OCI-LY1 (cell line): Measurements from ENCODE around the gene CUBN.

ENCODE experiments used
- H2AFZ ChIP-seq: fragments of 200-600 bp; sonication (generic), shearing (Covaris generic); 2 replicates; pipeline ENCODE4 v1.6.0; 2014; ENCODE audit warnings: antibody characterized with exemption, mild to moderate bottlenecking, low read length
- H3F3A ChIP-seq: fragments of 200-600 bp; sonication (generic), shearing (Covaris generic); 2 replicates; pipeline ENCODE4 v1.6.0; 2014; ENCODE audit warnings: mild to moderate bottlenecking, antibody characterized with exemption, low read length, moderate library complexity; ENCODE audit not compliant: insufficient read depth
- H3K27ac ChIP-seq: fragments of 200-600 bp; sonication (generic); 2 replicates; pipeline ENCODE4 v1.5.1; 2014; ENCODE audit warnings: low read length, mixed run types, mild to moderate bottlenecking, low read depth; ENCODE audit not compliant: poor library complexity, severe bottlenecking
- H3K27me3 ChIP-seq: fragments of 200-600 bp; sonication (generic); 2 replicates; pipeline ENCODE4 v1.6.0; 2014; ENCODE audit warnings: antibody characterized with exemption, mild to moderate bottlenecking, low read length, moderate library complexity; ENCODE audit not compliant: insufficient read depth
- H3K36me3 ChIP-seq: fragments of 200-600 bp; sonication (generic); 2 replicates; pipeline ENCODE4 v1.6.1; 2014; ENCODE audit warnings: mild to moderate bottlenecking, antibody characterized with exemption, low read length, moderate library complexity, mixed read lengths; ENCODE audit not compliant: insufficient read depth
- H3K4me1 ChIP-seq: fragments of 200-600 bp; sonication (generic); 2 replicates; pipeline ENCODE4 v1.5.1; 2014; ENCODE audit warnings: mild to moderate bottlenecking, low read length, moderate library complexity; ENCODE audit not compliant: insufficient read depth, severe bottlenecking
- H3K4me2 ChIP-seq: fragments of 200-600 bp; sonication (generic), shearing (Covaris generic); 2 replicates; pipeline ENCODE4 v1.6.1; 2014; ENCODE audit warnings: low read length
- H3K4me3 ChIP-seq: fragments of 200-600 bp; sonication (generic); 2 replicates; pipeline ENCODE4 v1.5.1; 2014; ENCODE audit warnings: low read length, low read depth, mild to moderate bottlenecking, mixed read lengths; ENCODE audit not compliant: poor library complexity, severe bottlenecking
- H3K79me2 ChIP-seq: fragments of 200-600 bp; shearing (Covaris generic); 2 replicates; pipeline ENCODE4 v1.6.1; 2016; ENCODE audit warnings: mixed run types, low read length, mixed read lengths; ENCODE audit not compliant: insufficient read depth
- H3K9ac ChIP-seq: fragments of 200-600 bp; sonication (generic), shearing (Covaris generic); 2 replicates; pipeline ENCODE4 v1.6.1; 2014; ENCODE audit warnings: mild to moderate bottlenecking, low read length, mixed read lengths
- H3K9me2 ChIP-seq: fragments of 200-600 bp; sonication (generic), shearing (Covaris generic); 2 replicates; pipeline ENCODE4 v1.6.1; 2014; ENCODE audit warnings: low read depth, mild to moderate bottlenecking, low read length, mixed read lengths
- H3K9me3 ChIP-seq: fragments of 200-600 bp; shearing (Covaris generic); 2 replicates; pipeline ENCODE4 v1.6.1; 2014; ENCODE audit warnings: low read length, mixed read lengths
- H4K20me1 ChIP-seq: fragments of 200-600 bp; sonication (generic), shearing (Covaris generic); 2 replicates; pipeline ENCODE4 v1.6.0; 2016; ENCODE audit warnings: mild to moderate bottlenecking, low read length; ENCODE audit not compliant: insufficient read depth
- EZH2 ChIP-seq: fragments of 200-600 bp; sonication (generic), shearing (Covaris generic); IDR thresholded peaks from 2 replicates; pipeline ENCODE4 v1.8.0; 2017; ENCODE audit warnings: borderline replicate concordance, mixed run types, mild to moderate bottlenecking, antibody characterized with exemption, low read length, moderate library complexity, mixed read lengths
- TF ChIP-seq, protein P1 (sequence below): fragments of 200-600 bp; sonication (generic), shearing (Covaris generic); IDR thresholded peaks from 2 replicates; pipeline ENCODE4 v1.5.1; 2017; ENCODE audit warnings: mild to moderate bottlenecking, antibody characterized with exemption, low read length, moderate library complexity, mixed read lengths

CUBN gene

DNA sequence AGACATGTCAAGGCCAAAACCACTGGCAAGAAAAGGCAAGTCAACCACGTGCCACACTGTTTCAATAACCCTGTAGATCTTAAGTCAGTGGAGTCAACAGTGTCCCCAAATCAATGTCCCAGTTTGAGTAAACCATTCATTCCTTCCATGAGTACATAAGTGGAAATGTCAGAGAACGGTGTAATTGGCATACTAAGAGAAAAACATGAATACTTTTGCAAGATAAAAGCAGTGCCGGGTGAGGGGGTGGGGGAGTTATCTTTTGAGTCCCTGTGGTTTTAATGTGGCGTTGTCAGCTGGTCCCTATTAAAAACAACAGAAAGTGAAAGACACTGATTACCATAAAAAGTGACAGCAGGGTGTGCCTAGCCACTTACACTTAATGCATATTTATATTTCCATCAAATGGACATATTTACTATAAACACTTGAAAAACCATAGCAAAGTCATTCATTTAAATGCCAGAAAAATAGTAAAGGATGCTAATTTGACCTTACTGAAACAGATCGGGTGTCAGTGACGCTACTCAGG lies 350.2 kb downstream of the CUBN start:
- no peaks in the 10 kb centered on the region for H3K9me3 ChIP-seq
- TF ChIP-seq, protein P1, sequence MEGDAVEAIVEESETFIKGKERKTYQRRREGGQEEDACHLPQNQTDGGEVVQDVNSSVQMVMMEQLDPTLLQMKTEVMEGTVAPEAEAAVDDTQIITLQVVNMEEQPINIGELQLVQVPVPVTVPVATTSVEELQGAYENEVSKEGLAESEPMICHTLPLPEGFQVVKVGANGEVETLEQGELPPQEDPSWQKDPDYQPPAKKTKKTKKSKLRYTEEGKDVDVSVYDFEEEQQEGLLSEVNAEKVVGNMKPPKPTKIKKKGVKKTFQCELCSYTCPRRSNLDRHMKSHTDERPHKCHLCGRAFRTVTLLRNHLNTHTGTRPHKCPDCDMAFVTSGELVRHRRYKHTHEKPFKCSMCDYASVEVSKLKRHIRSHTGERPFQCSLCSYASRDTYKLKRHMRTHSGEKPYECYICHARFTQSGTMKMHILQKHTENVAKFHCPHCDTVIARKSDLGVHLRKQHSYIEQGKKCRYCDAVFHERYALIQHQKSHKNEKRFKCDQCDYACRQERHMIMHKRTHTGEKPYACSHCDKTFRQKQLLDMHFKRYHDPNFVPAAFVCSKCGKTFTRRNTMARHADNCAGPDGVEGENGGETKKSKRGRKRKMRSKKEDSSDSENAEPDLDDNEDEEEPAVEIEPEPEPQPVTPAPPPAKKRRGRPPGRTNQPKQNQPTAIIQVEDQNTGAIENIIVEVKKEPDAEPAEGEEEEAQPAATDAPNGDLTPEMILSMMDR = no peak
- no peak for TF ChIP-seq EZH2
- no peaks in the 10 kb centered on the region for H3K36me3 ChIP-seq
- H4K20me1 ChIP-seq = no peaks in the 10 kb centered on the region
- H3K4me2 ChIP-seq = no peak overlapping the region
- H3K9me2 ChIP-seq = no peaks in the 10 kb centered on the region
- no peak overlapping the region for H2AFZ ChIP-seq
- H3K27ac ChIP-seq = no peak overlapping the region
- H3K9ac ChIP-seq = no peak overlapping the region
- H3K27me3 ChIP-seq = no peaks in the 10 kb centered on the region
- H3F3A ChIP-seq = no peaks in the 10 kb centered on the region
- H3K4me3 ChIP-seq = no peak overlapping the region
- H3K4me1 ChIP-seq = no peaks in the 10 kb centered on the region
- H3K79me2 ChIP-seq = no peaks in the 10 kb centered on the region

DNA sequence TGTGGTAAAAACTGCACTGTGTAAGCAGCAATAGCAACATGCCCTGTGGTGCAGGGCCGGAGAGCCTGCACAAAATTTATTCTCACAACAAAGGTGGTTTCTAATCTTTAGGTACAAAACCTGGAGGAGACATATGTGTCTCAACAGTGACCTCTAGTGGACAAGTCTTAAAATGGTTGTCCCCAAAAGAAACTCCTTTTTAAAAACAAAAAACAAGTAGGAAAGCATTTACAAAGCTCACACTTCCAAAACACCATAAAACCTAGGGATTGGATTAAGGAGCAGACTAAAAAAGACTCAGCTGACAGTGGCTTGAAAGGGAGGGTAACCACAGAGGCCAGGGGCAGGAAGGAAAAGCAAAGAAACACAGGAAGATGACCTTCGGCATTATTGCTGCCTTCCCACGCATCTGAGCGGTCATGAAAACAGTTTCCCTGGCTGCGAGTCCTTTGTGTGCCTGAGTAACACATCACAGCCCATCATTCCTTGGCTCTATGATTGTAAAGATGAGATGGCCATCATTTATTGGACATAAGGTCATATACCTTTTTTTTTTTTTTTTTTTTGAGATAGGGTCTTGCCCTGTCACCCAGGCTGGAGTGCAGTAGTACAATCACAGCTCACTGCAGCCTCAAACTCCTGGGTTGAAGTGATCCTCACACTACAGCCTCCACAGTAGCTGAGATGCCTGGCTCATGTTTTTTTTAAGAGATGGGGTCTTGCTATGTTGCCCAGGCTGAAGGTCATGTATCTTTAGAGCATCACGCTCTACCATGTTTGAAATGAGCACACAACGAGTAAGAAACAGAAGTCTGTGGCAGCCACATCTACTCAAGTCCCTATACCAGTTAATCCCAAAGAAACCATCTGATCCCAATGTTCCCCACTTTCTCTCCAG lies 351.9 kb downstream of the CUBN start:
- Histone ChIP-seq H3K36me3 (no peaks in the 10 kb centered on the region), H3K27ac (no peak overlapping the region), H2AFZ (no peak overlapping the region), H3K9ac (no peak overlapping the region; the same call in 1 of the 2 replicates), H3K4me1 (no peaks in the 10 kb centered on the region), H3K4me3 (no peak overlapping the region), H3K79me2 (no peaks in the 10 kb centered on the region), H3K9me3 (no peaks in the 10 kb centered on the region), H3F3A (no peaks in the 10 kb centered on the region), H3K4me2 (no peak overlapping the region; the same call in 1 of the 2 replicates), H3K27me3 (no peaks in the 10 kb centered on the region), H4K20me1 (no peaks in the 10 kb centered on the region), H3K9me2 (no peaks in the 10 kb centered on the region)
- TF ChIP-seq EZH2 = no peak
- TF ChIP-seq, protein P1 = peak; percentile 72

DNA sequence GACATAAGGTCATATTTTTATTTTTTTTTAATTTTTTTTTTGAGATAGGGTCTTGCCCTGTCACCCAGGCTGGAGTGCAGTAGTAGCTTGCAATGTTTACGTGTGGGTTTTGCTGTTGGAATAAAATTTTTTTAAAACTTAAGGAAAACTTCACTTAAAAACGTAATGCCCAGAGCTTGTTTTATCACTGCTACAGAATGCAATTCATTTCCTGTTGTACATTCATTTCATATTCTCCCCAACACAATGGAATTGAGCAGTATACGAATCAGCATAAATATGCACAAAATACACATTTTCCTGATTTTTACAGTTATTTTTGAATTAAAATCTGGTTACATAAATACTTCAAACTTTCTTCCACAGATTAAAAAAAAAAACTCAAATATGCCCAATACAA lies 352.7 kb downstream of the CUBN start:
- H3F3A ChIP-seq = no peaks in the 10 kb centered on the region
- no peaks in the 10 kb centered on the region for H3K9me3 ChIP-seq
- no peak overlapping the region for H3K27ac ChIP-seq
- no peaks in the 10 kb centered on the region for H3K27me3 ChIP-seq
- no peaks in the 10 kb centered on the region for H3K36me3 ChIP-seq
- H3K4me2 ChIP-seq = no peak overlapping the region
- no peaks in the 10 kb centered on the region for H3K4me1 ChIP-seq
- no peak overlapping the region for H2AFZ ChIP-seq
- TF ChIP-seq, protein P1 = no peak
- TF ChIP-seq EZH2 = no peak
- H3K9ac ChIP-seq = no peak overlapping the region
- no peaks in the 10 kb centered on the region for H3K9me2 ChIP-seq
- no peaks in the 10 kb centered on the region for H3K79me2 ChIP-seq
- H3K4me3 ChIP-seq = no peak overlapping the region
- H4K20me1 ChIP-seq = no peaks in the 10 kb centered on the region
